Endothelial cell of umbilical vein (primary cell): ENCODE measurements around the gene PNPLA2. TPM values are rescaled to one million over a fixed set of nuclear protein-coding genes. Genes with fewer than 3 reads are reported as not detected.

Source experiments
- BruUV-seq: library from RNA; stranded (reverse); fragments of 400-500 nt; replicated peaks from 2 replicates; lab custom pipeline; 2021; lab: Mats Ljungman, UMichigan
- CTCF ChIA-PET: fragments of 300-600, 350-600 bp; sonication (Branson Sonifier 250); formaldehyde crosslinking; loops from one replicate; lab custom pipeline; 2021; ENCODE audit warnings: antibody characterized with exemption, inconsistent platforms; lab: Charles Lee
- POLR2A ChIA-PET: fragments of 300-600, 350-600 bp; sonication (Branson Sonifier 250); formaldehyde crosslinking; loops from one replicate; lab custom pipeline; 2021; ENCODE audit warnings: antibody characterized with exemption, inconsistent platforms; lab: Charles Lee
- DNase-seq: peaks from one replicate; pipeline ENCODE4 v3.0.0-alpha.2; 2011; ENCODE audit warnings: low read depth, low spot score
- FAIRE-seq: peaks from 2 replicates; lab custom pipeline; 2011; peaks lifted over from hg19 to GRCh38; lab: Jason Lieb, UNC
- H2AFZ ChIP-seq: 2 replicates; pipeline ENCODE4 v1.6.0; 2012; ENCODE audit warnings: low read depth, low read length, control low read depth, inconsistent platforms
- H3K27ac ChIP-seq: 2 replicates; pipeline ENCODE4 v1.5.1; 2011; ENCODE audit warnings: low read depth, mild to moderate bottlenecking, control low read depth, low read length, moderate library complexity; ENCODE audit not compliant: insufficient read depth
- H3K27me3 ChIP-seq, 2 experiments: 2 replicates each; pipeline versions ENCODE4 v1.6.0 to v1.6.1; 2011; ENCODE audit warnings: low read length in 2 of 2, mixed read lengths in 1 of 2; ENCODE audit not compliant: control insufficient read depth in 2 of 2, insufficient read depth in 2 of 2
- H3K36me3 ChIP-seq, 2 experiments: 2 replicates in 1 of 2; 3 replicates in 1 of 2; pipeline ENCODE4 v1.5.1; 2011; ENCODE audit warnings: low read length in 2 of 2, mild to moderate bottlenecking in 1 of 2, moderate library complexity in 1 of 2; ENCODE audit not compliant: control insufficient read depth in 2 of 2, insufficient read depth in 2 of 2; ENCODE audit errors: extremely low read depth in 1 of 2
- H3K4me1 ChIP-seq: 3 replicates; pipeline ENCODE4 v1.5.1; 2011; ENCODE audit warnings: mild to moderate bottlenecking, low read length; ENCODE audit not compliant: control insufficient read depth, insufficient read depth; ENCODE audit errors: extremely low read depth
- H3K4me2 ChIP-seq: 2 replicates; pipeline ENCODE4 v1.6.1; 2011; ENCODE audit warnings: low read length, control low read depth, mixed read lengths; ENCODE audit not compliant: insufficient read depth
- H3K4me3 ChIP-seq, 3 experiments: fragments of 200-600 bp in 1 of 3; sonication (generic), shearing (Covaris generic) in 1 of 3; replicated peaks in 1 of 3; 2 replicates each; pipeline ENCODE4 v1.5.1; 2011 to 2016; ENCODE audit warnings: control low read depth in 3 of 3, low read length in 3 of 3, mild to moderate bottlenecking in 2 of 3, inconsistent platforms in 1 of 3, low read depth in 1 of 3, moderate library complexity in 1 of 3; ENCODE audit not compliant: insufficient read depth in 1 of 3
- H3K79me2 ChIP-seq: 2 replicates; pipeline ENCODE4 v1.6.0; 2012; ENCODE audit warnings: low read length, inconsistent platforms; ENCODE audit not compliant: control insufficient read depth, insufficient read depth
- H3K9ac ChIP-seq: replicated peaks from 2 replicates; pipeline ENCODE3; 2011; ENCODE audit warnings: low read length, control low read depth; ENCODE audit not compliant: insufficient read depth; ENCODE audit errors: extremely low read depth
- H3K9me1 ChIP-seq: replicated peaks from 3 replicates; pipeline ENCODE4 v1.6.0; 2011; ENCODE audit warnings: mild to moderate bottlenecking, low read length; ENCODE audit not compliant: control insufficient read depth, insufficient read depth; ENCODE audit errors: extremely low read depth
- H3K9me3 ChIP-seq: replicated peaks from 2 replicates; pipeline ENCODE4 v1.5.1; 2012; ENCODE audit warnings: low read length, inconsistent platforms; ENCODE audit not compliant: control insufficient read depth, insufficient read depth
- H4K20me1 ChIP-seq: replicated peaks from 2 replicates; pipeline ENCODE3; 2011; ENCODE audit warnings: mild to moderate bottlenecking, low read length; ENCODE audit not compliant: control insufficient read depth, insufficient read depth; ENCODE audit errors: extremely low read depth
- EZH2 ChIP-seq: IDR thresholded peaks from 2 replicates; pipeline ENCODE4 v1.6.1; 2012; ENCODE audit warnings: borderline replicate concordance, low read depth, mild to moderate bottlenecking, moderate library complexity, low read length, inconsistent platforms; ENCODE audit not compliant: severe bottlenecking
- FOS ChIP-seq: IDR thresholded peaks from 2 replicates; pipeline ENCODE4 v1.6.1; 2011; ENCODE audit warnings: mild to moderate bottlenecking, low read length, moderate library complexity, borderline replicate concordance; ENCODE audit not compliant: insufficient read depth
- GATA2 ChIP-seq: IDR thresholded peaks from 2 replicates; pipeline ENCODE4 v1.7.0; 2011; ENCODE audit warnings: low read depth, mild to moderate bottlenecking, moderate library complexity, mixed read lengths, low read length; ENCODE audit not compliant: insufficient read length, insufficient read depth
- JUN ChIP-seq: IDR thresholded peaks from 2 replicates; pipeline ENCODE4 v1.6.1; 2011; ENCODE audit warnings: borderline replicate concordance, low read depth; ENCODE audit not compliant: insufficient read length, insufficient read depth
- MYC ChIP-seq: IDR thresholded peaks from one replicate; pipeline ENCODE4 v1.6.1; 2011; ENCODE audit warnings: mild to moderate bottlenecking, low read depth, low read length
- POLR2A ChIP-seq: IDR thresholded peaks from 2 replicates; pipeline ENCODE4 v1.6.1; 2012; ENCODE audit warnings: low read depth, mild to moderate bottlenecking, control low read depth, low read length
- POLR2AphosphoS5 ChIP-seq: IDR thresholded peaks from 2 replicates; pipeline ENCODE4 v1.6.1; 2012; ENCODE audit warnings: low read depth, mild to moderate bottlenecking, control low read depth, low read length, moderate library complexity; ENCODE audit not compliant: insufficient read depth
- dilution Hi-C: fragments of 300-500 bp; cut with MboI; formaldehyde crosslinking; loops from one replicate; pipeline ENCODE4 v1.15.0; 2019; ENCODE audit warnings: low sequenced_read_pairs; ENCODE audit not compliant: extremely low pct_ligation_motif_present
- intact Hi-C: fragments of 100-400 bp; cut with micrococcal nuclease; formaldehyde crosslinking; loops from one replicate; pipeline ENCODE4 v1.10.0; 2022
- polyA plus RNA-seq, 4 experiments: library from polyadenylated mRNA; depleted of rRNA in 3 of 4; stranded (reverse) in 3 of 4; unstranded in 1 of 4; fragments of >200 nt; gene quantifications; 2 replicates each; pipeline versions ENCODE4 v1.2.1 to v1.2.3, GENCODE V29; 2011 to 2012; ENCODE audit warnings: missing spikeins in 1 of 4
- total RNA-seq: library from RNA; stranded (reverse); gene quantifications from 2 replicates; pipeline ENCODE4 v1.2.3, GENCODE V29; 2021
- TF ChIP-seq, protein P1 (sequence below), 2 donors: IDR thresholded peaks; 1 replicate in 1 of 2; 2 replicates in 1 of 2; pipeline ENCODE4 v1.5.1; 2011; ENCODE audit warnings: low read length in 2 of 2, mild to moderate bottlenecking in 2 of 2, moderate library complexity in 2 of 2, control low read depth in 1 of 2, inconsistent platforms in 1 of 2, low read depth in 1 of 2; ENCODE audit not compliant: insufficient read depth in 1 of 2; ENCODE audit errors: extremely low read depth in 1 of 2
- TF ChIP-seq, protein P2 (sequence below): IDR thresholded peaks from 2 replicates; pipeline ENCODE4 v1.6.1; 2011; ENCODE audit not compliant: insufficient read depth, insufficient read length

PNPLA2 gene
- total and polyA plus RNA-seq, 2 donors (not counting 3 experiments of a cell fraction or from before 2014, with no cell fraction given) = 73.1 to 75.6 TPM

- peaks cover 33% of the 10 kb centered on the region for H3K4me1 ChIP-seq
- no peak overlapping the region for H3K4me2 ChIP-seq
- peaks cover 26% of the 10 kb centered on the region for H3K79me2 ChIP-seq
- CTCF ChIA-PET = interaction anchor here (1.2 to 3.3 kb wide), 2 partner anchors 12 to 52 kb away, joined by 3 to 19 read pairs; partner anchors contain the start of gene CD151
- no peaks in the 10 kb centered on the region for H4K20me1 ChIP-seq
- TF ChIP-seq POLR2AphosphoS5 (peak; percentile 40), FOS (no peak), EZH2 (no peak), GATA2 (no peak), POLR2A (no peak), MYC (no peak), JUN (no peak)
- TF ChIP-seq, protein P1, sequence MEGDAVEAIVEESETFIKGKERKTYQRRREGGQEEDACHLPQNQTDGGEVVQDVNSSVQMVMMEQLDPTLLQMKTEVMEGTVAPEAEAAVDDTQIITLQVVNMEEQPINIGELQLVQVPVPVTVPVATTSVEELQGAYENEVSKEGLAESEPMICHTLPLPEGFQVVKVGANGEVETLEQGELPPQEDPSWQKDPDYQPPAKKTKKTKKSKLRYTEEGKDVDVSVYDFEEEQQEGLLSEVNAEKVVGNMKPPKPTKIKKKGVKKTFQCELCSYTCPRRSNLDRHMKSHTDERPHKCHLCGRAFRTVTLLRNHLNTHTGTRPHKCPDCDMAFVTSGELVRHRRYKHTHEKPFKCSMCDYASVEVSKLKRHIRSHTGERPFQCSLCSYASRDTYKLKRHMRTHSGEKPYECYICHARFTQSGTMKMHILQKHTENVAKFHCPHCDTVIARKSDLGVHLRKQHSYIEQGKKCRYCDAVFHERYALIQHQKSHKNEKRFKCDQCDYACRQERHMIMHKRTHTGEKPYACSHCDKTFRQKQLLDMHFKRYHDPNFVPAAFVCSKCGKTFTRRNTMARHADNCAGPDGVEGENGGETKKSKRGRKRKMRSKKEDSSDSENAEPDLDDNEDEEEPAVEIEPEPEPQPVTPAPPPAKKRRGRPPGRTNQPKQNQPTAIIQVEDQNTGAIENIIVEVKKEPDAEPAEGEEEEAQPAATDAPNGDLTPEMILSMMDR (IDR thresholded peaks at IDR 0.05; ENCODE audit: extremely low read depth in 1 of 2, insufficient read depth in 1 of 2, low read depth in 1 of 2, low read length in 2 of 2) = no peak
- TF ChIP-seq, protein P2, sequence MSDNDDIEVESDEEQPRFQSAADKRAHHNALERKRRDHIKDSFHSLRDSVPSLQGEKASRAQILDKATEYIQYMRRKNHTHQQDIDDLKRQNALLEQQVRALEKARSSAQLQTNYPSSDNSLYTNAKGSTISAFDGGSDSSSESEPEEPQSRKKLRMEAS = no peak
- peaks cover 0 to under 1% of the 10 kb centered on the region in 2 experiments for H3K36me3 ChIP-seq
- no peak overlapping the region for H2AFZ ChIP-seq
- peak overlapping the region; percentile 83 for H3K27ac ChIP-seq
- dilution Hi-C loops = no loop called here
- H3K9me1 ChIP-seq = no peaks in the 10 kb centered on the region
- no TSS peak for BruUV-seq
- DNase-seq (peak; percentile 46), FAIRE-seq (no peak)
- no peaks in the 10 kb centered on the region for H3K27me3 ChIP-seq
- no peak overlapping the region for H3K4me3 ChIP-seq
- H3K9ac ChIP-seq = no peak overlapping the region
- H3K9me3 ChIP-seq = no peaks in the 10 kb centered on the region
- POLR2A ChIA-PET = no interaction called here
- intact Hi-C loops = loop anchor here (2.0 to 5.0 kb wide), 2 partner anchors 65 to 131 kb away; partner anchors contain the start of gene CHID1
These were observed 27.3 kb downstream of the PNPLA2 start for GRCh38 chr11:845872-846495.
